ENCODE data around the gene PDE11A.

The PDE11A gene

GRCh38 chr2:177708660-177709444 is 363.7 kb downstream of the PDE11A start:
- in situ Hi-C loops (cut with HindIII; ENCODE audit: low sequenced_read_pairs), result no loop called here

GRCh38 chr2:177708106-177708505 is 364.5 kb downstream of the PDE11A start:
- in situ Hi-C loops (cut with HindIII; ENCODE audit: low sequenced_read_pairs), result no loop called here

DNA sequence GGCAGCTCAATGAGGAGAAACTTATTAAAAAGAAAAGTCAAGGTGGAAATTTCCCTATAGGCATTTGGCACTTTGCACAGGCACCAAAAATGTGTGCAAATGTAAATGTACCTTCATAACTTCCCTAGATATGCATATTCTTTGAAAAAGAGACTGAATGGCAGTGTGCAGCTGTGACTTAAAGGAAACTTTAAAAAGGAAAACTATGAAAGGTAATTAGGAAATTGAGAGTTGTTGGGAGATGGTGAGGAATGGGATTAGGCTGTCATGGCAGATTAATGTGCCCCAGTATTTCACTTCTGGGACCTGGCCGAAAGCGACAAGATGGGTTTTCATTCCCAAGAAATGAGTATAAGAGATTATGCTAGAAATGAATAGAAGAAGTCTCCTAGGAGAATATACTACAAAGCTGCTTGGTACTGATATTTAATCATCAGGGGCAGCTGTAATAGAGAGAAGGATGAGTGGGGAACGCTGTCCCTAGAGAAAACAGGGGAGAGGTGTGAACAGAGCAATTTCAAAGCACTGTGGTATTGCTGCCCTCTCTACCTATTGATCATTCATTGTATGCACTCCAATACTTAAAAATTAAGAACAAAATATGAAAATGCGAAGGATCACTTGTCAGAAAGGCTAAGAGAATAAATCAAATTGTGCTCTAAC is 366.9 kb downstream of the PDE11A start:
- in situ Hi-C loops (cut with HindIII; ENCODE audit: low sequenced_read_pairs), result no loop called here

DNA sequence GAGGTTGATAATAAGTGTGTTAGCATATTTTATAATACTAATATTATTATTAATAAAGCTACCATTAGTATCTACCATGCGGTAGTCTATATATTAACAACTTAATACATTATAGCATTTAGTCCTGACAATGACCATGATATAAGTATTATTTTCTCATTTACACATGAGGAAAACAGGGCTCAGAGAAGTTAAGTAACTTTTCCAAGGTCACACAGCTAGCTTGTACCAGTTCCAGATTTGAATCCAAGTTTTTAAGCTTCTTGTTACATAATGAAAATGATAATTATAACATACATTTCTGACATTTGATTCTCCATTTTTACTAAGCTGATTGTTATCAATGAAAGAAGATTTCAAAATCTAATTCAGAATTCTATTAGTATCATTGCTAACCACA is 369.4 kb downstream of the PDE11A start:
- in situ Hi-C loops (cut with HindIII; ENCODE audit: low sequenced_read_pairs), result no loop called here

DNA sequence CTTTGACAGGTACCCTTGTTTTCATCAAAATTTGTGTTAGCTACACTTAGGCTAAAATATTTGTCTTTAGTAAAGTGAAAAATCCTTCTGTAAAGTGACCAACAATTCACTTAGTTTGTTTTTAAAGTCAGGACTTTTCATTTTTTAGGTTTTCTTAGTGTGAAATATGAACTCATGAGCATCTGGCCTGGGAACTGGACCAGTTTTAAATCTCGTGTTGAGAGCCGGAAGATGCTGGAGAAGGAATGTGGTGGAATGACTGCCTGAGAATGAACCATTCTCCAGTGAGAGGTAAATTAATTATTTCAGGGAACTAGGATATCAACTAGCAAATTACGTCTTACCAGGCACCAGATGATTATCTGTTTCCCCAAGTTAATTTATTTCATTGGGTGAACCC is 374.3 kb downstream of the PDE11A start:
- in situ Hi-C loops (cut with HindIII; ENCODE audit: low sequenced_read_pairs), result no loop called here

DNA sequence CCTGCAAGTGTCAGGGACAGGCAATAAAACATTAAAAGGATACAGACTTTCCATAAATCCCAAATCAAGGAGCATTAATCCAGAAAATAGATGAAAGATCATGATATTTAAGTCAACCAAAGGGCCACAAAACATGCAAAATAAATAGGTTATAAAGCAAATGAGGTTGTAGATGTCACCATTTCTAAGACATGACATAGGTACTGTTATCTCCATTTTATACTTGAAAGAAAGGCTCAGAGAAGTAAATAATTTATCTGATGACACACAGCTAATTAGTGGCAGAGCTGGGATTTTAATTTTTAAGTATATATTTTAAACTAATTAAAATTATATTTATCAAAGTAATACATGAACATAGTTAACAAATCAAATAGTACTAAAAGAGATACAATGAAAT is 378.2 kb downstream of the PDE11A start:
- in situ Hi-C loops (cut with HindIII; ENCODE audit: low sequenced_read_pairs), result no loop called here

GRCh38 chr2:177693658-177694339 is 378.8 kb downstream of the PDE11A start:
- in situ Hi-C loops (cut with HindIII; ENCODE audit: low sequenced_read_pairs), result no loop called here

DNA sequence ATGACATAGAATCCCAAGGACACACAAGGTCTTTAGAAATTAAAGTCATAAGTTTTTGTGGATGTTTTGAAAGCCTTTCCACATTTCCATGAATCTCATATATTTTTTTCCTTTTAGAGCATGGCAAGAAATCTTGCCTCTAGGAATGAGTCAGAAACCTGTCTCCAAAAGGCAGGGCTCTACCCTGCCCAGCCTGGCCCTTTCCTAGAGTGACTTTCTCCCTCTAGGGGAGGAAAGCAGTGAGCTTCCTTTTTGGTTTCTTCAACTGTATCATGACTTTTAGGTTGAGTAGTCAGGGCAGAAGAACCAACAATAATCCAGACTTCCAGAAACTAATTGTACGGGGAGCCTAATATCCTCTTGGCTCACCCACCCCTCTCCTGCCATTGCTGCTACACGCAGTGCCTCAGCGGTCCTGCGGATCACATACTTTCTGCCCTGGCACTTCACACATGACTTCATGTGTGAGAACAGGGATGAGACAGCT is 379.8 kb downstream of the PDE11A start:
- in situ Hi-C loops (cut with HindIII; ENCODE audit: low sequenced_read_pairs), result no loop called here

DNA sequence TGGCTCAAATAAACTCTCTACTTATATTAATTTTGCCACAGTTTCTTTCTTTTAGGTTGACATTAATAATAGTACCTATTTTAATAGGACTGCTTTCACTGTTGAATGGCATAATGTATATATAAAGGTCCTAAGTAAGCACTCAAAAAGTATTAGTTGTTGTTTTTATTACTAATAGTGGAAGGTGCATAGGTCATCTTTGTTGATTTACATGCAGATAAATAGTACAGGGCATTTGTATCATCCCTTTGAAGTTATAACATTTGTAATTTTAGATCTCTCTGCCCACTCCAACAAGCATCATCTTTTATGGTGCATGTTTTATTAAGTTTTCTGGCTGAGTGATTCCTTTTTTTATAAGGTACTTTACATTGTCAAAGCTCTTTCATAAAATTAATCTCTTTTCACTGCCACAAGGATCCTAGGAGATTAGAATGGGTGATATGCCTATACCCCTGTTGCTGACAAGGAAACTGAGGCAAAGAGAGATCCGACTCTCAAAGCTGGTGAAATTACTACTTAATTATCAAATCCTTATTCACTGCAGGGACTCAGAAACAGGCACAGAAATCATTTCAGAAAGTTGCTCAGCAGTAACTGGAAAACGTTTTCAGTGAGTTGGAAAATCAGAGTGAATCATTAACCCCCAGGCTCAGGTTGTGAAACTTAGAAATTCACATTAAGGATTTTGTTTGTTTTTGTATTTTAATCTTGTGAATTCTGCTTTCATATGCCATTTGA is 380.4 kb downstream of the PDE11A start:
- in situ Hi-C loops (cut with HindIII; ENCODE audit: low sequenced_read_pairs), result no loop called here

DNA sequence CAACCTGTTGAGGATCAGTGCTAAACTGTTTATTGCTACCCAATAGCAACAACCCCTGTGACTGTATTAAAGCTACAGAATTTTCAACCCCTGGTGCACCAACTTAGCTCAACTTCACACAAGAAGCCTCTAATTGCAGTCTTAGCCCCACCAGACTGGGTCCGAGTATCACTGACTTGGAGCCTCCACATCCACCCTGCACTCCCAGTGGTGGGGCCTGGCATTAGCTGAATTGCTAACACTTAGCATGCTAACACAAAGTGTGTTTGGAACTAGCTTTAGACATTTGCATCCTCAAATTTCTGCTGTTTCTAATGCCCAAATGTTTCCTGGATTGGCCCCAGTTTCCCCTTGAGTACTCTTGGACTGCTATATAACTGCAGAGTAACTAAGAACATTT is 381.4 kb downstream of the PDE11A start:
- in situ Hi-C loops (cut with HindIII; ENCODE audit: low sequenced_read_pairs), result no loop called here

DNA sequence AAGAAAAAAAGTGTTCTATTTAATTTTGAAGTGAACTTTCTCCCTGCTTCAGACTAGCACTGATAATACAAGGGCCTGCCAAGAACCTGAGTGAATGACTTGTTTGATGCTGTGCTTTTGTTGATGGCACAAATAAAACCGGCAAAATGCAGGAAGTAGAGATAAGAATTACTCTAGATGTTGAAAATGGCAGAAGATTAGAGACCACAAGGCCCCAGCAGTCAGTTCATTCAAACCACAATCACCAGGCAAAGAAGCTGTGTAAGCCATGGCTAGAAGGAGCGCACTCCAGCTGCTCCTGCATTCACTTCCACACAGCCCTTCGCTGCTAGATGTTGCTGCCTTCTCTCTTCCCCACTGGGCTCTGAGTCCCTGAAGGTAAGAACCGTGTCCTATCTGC is 383.0 kb downstream of the PDE11A start:
- in situ Hi-C loops (cut with HindIII; ENCODE audit: low sequenced_read_pairs), result no loop called here

GRCh38 chr2:177688844-177689243 is 383.7 kb downstream of the PDE11A start:
- in situ Hi-C loops (cut with HindIII; ENCODE audit: low sequenced_read_pairs), result no loop called here

DNA sequence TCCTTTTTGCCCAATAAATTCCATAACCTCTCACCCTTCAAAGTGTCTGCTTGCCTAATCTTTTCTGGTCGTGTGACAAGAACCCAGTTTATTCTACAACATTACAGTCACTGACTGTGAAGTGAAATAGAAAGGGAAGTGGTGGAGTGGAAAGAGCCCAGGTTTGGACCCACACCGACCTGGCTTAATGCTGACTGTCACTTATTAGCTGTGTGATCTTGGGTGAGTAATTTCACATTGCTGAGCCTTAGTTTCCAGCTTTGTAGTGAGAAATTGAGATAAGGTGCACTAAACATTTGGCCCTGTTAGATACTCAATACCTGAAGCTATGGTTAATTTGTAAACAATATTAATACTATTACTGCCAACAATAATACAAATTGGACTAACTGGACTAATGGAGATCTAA is 388.9 kb downstream of the PDE11A start:
- in situ Hi-C loops (cut with HindIII; ENCODE audit: low sequenced_read_pairs), result no loop called here

GRCh38 chr2:177682836-177683660 is 389.5 kb downstream of the PDE11A start:
- in situ Hi-C loops (cut with HindIII; ENCODE audit: low sequenced_read_pairs), result no loop called here

GRCh38 chr2:177682006-177682405 is 390.6 kb downstream of the PDE11A start:
- in situ Hi-C loops (cut with HindIII; ENCODE audit: low sequenced_read_pairs), result no loop called here

GRCh38 chr2:177680866-177681712 is 391.5 kb downstream of the PDE11A start:
- in situ Hi-C loops (cut with HindIII; ENCODE audit: low sequenced_read_pairs), result no loop called here

- in situ Hi-C loops (cut with HindIII; ENCODE audit: low sequenced_read_pairs), result no loop called here
Measured at GRCh38 chr2:177679611-177680605, 392.7 kb downstream of the PDE11A start.

DNA sequence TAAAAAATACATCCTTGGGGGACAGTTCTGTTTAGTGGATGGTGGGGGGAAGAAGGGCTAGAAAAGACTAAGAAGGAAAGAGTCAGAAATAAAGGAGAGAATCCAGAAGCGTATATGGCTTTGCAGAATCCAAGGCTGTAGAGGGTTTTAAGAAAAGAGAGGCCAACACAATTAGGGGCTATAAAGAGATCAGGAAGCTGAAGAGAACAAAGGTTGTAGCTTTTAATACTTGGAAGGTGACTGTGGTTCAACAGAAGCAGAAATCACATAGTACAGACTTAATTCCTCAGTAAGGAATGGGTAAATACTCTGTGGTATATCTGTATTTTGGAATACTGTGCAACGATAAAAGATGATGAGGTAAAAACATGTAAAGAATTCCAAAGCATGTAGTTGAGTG is 393.6 kb downstream of the PDE11A start:
- in situ Hi-C loops (cut with HindIII; ENCODE audit: low sequenced_read_pairs), result no loop called here

All from endothelial cell of hepatic sinusoid (primary cell).